Left ventricle myocardium inferior (tissue), 1 donor: ENCODE results near the gene PCYT2. TPM values are rescaled to one million over a fixed set of nuclear protein-coding genes. Genes with fewer than 3 reads are reported as not detected.

Experiments used
- DNase-seq: peaks from one replicate; pipeline ENCODE4 v3.0.0-alpha.2; 2020
- H3K27ac ChIP-seq: fragments of 200-600 bp; replicated peaks from 2 replicates; pipeline ENCODE4 v1.8.0; 2021
- H3K27me3 ChIP-seq: fragments of 200-600 bp; 2 replicates; pipeline ENCODE4 v1.8.0; 2021; ENCODE audit warnings: low read depth
- H3K36me3 ChIP-seq: fragments of 200-600 bp; 2 replicates; pipeline ENCODE4 v1.8.0; 2021
- H3K4me1 ChIP-seq: fragments of 200-600 bp; 2 replicates; pipeline ENCODE4 v1.8.0; 2021
- H3K4me3 ChIP-seq: fragments of 200-600 bp; 2 replicates; pipeline ENCODE4 v1.8.0; 2021; ENCODE audit warnings: mild to moderate bottlenecking, moderate library complexity
- H3K9me3 ChIP-seq: fragments of 200-600 bp; replicated peaks from 2 replicates; pipeline ENCODE4 v1.8.0; 2021
- intact Hi-C: fragments of 100-400 bp; cut with micrococcal nuclease; formaldehyde crosslinking; loops from one replicate; pipeline ENCODE4 v1.11.0; 2022
- total RNA-seq: library from RNA; stranded (reverse); fragmentation: NEBNext Ultra II Directional; extraction: Animal tissue kit (Norgen Biotek cat#: 25700); gene quantifications from one replicate; pipeline ENCODE4 v1.2.1, GENCODE V29; 2021
- TF ChIP-seq, protein P1 (sequence below): fragments of 200-600 bp; IDR thresholded peaks from 2 replicates; pipeline ENCODE4 v1.8.0; 2021; ENCODE audit warnings: antibody characterized with exemption, mild to moderate bottlenecking, borderline replicate concordance
- donor health status: DM: no; HTN: yes; CAD: no; lungs with severe emphysema.

Gene PCYT2
- total RNA-seq, 1 donor from 2014 or later, result 48.1 TPM

DNA sequence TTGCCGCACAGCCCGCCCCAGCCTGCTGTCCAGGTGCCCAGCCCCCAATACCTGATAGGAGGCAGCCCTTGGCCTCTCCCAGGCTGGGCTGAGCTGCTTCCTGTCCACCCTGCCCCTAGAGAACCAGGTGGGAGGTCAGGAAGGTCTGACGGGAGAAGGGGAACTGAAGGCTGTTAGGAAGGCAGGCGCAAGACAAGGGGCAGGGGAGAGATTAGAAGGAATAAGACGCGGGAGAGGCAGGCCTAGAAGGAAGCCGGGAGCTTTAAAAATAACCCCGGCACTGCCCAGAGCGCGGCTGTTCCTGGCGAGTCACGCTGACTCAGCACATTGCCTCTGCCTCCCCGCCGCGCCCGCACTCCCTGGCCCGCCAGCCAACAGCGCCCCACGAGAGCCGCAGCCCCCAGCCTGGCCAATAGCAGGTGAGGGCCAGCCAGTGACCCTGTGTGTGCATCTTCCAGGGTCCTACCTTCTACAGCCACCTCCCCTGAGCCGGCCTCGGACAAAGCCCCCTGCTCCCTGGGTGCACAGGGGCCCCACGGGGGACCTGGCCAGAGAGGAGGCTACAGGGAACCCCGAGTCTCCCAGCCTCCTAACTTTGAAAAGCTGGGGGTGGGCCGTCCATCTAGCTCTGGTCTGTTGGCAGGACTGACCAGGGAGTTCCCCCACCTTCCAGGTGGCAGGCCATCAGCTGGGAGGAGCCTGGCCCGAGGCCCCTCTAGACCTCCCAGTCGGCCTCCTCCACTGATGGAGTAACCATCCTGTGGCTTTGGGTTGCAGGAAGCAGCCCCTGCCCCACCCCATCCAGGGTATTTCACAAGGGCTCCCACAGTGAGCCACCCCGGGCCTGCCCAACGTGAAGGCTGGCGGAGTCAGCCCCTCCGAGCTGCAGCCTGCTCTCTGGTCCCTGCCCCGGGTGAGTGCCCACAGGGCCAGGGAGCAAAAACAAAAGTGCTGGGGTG lies 12.4 kb upstream of the PCYT2 start:
- peaks cover 31% of the 10 kb centered on the region for H3K36me3 ChIP-seq
- intact Hi-C loops, result no loop called here
- H3K27ac ChIP-seq, result peak overlapping the region; percentile 91
- TF ChIP-seq, protein P1, sequence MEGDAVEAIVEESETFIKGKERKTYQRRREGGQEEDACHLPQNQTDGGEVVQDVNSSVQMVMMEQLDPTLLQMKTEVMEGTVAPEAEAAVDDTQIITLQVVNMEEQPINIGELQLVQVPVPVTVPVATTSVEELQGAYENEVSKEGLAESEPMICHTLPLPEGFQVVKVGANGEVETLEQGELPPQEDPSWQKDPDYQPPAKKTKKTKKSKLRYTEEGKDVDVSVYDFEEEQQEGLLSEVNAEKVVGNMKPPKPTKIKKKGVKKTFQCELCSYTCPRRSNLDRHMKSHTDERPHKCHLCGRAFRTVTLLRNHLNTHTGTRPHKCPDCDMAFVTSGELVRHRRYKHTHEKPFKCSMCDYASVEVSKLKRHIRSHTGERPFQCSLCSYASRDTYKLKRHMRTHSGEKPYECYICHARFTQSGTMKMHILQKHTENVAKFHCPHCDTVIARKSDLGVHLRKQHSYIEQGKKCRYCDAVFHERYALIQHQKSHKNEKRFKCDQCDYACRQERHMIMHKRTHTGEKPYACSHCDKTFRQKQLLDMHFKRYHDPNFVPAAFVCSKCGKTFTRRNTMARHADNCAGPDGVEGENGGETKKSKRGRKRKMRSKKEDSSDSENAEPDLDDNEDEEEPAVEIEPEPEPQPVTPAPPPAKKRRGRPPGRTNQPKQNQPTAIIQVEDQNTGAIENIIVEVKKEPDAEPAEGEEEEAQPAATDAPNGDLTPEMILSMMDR, result no peak
- DNase-seq, result peak; percentile 75
- H3K27me3 ChIP-seq, result peaks cover 4% of the 10 kb centered on the region
- H3K9me3 ChIP-seq, result no peaks in the 10 kb centered on the region
- peaks cover 75% of the 10 kb centered on the region for H3K4me1 ChIP-seq
- H3K4me3 ChIP-seq, result peak overlapping the region; percentile 93

DNA sequence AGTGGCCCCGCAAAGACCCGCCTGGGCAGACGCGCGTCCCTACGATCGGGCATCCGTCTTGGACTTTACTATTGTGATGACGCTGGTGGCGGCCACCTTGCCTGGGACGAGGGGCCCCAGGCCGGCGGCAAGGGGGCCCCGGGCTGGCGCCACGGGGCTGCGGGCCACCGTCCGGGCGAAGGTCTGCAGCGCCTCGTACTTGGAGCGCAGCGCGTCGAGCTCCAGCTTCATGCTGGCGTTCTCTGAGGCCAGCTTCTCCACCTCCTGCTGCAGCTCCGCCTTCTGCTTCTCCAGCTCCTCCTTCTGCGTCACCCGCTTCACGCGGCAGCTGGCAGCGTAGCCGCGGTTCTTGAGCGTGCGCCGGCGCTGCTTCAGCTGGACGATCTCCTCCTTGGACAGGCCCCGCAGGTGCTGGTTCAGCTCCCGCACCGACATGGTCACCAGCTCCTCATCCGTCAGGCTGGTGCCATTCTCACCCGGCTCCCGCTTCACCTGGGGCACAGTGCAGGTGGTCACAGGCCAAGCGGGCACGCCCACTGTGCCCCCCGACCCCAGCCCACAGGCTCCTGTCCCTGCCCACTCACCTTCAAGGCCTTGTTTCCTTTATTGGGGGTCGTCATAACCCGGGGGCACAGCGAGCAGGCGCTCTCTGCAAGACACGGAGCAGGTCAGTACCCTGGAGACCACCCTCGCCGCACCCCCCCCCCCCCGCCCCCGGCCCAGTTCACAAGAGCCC lies 11.5 kb upstream of the PCYT2 start:
- intact Hi-C loops, result no loop called here
- H3K27me3 ChIP-seq, result no peaks in the 10 kb centered on the region
- H3K27ac ChIP-seq, result peak overlapping the region; percentile 91

DNA sequence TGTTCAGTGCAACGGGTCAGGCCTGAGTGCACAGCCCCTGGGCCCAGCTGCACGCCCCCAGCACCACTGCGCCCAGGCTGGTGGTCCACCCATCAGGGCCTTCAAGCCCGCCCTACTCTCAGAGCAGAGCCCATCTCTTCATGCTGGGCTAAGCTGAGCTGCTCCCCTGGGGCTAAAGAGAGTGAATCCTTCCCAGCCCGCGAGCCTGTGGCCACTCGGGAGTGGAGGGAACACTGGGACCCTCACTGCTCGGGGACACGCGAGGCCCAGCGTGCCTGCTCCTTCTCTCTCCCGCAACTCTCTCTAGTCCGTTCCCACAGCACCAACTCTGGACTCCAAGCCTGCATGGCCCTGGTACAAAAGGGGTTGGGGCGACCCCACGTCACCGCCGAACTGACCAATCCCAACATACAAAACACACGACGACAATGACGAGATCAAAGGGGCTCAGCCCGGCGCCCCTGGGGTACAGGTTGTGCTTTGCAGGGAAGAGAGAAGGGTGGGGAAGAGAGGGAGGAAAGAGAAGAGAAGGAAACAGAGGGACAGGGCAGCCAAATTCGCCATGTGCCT lies 10.9 kb upstream of the PCYT2 start:
- peaks cover 80% of the 10 kb centered on the region for H3K4me1 ChIP-seq
- no peak overlapping the region for H3K27ac ChIP-seq
- H3K9me3 ChIP-seq, result no peaks in the 10 kb centered on the region
- H3K27me3 ChIP-seq, result no peaks in the 10 kb centered on the region
- H3K36me3 ChIP-seq, result peaks cover 31% of the 10 kb centered on the region
- TF ChIP-seq, protein P1, result no peak
- intact Hi-C loops, result no loop called here
- H3K4me3 ChIP-seq, result peak overlapping the region; percentile 93
- no peak for DNase-seq

More for the DNA sequence above, 11.5 kb upstream of the PCYT2 start:
- peaks cover 75% of the 10 kb centered on the region for H3K4me1 ChIP-seq
- DNase-seq, result no peak
- no peaks in the 10 kb centered on the region for H3K9me3 ChIP-seq
- peak overlapping the region; percentile 93 for H3K4me3 ChIP-seq
- H3K36me3 ChIP-seq, result peaks cover 31% of the 10 kb centered on the region
- TF ChIP-seq, protein P1, result no peak

DNA sequence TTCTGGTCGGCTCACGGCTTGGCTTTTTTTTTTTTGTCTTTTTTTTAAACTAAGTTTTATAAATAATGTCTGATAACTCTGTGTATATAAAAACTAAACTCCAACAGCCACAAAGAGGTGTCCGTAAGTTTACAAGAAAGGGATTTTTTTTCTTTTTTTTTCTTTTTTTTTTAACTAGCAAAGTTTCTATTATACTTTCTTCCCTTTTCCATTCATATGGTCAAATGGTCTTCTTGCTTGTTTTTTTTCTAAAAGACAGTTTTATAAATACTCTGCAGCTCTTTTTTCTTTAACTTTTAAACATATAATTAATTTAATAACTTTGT lies 10.3 kb upstream of the PCYT2 start:
- Histone ChIP-seq H3K4me1 (peaks cover 80% of the 10 kb centered on the region), H3K4me3 (no peak overlapping the region)

More for the DNA sequence above, 10.3 kb upstream of the PCYT2 start:
- intact Hi-C loops, result no loop called here
- TF ChIP-seq, protein P1, result no peak
- H3K27me3 ChIP-seq, result no peaks in the 10 kb centered on the region
- no peak for DNase-seq
- no peaks in the 10 kb centered on the region for H3K9me3 ChIP-seq
- H3K27ac ChIP-seq, result no peak overlapping the region
- H3K36me3 ChIP-seq, result peaks cover 31% of the 10 kb centered on the region
